Measurements from ENCODE around the gene KCNE4.

KCNE4 gene

GRCh38 chr2:223032187-223033142, 19.5 kb upstream of the KCNE4 start:
- no peak for TF ChIP-seq ZNF274 (IDR thresholded peaks at IDR 0.05; ENCODE audit: low read depth, low read length)
- H3K4me3 ChIP-seq (ENCODE audit: low read length) = no peak overlapping the region

GRCh38 chr2:223034221-223034975, 17.6 kb upstream of the KCNE4 start:
- TF ChIP-seq ZNF274 (IDR thresholded peaks at IDR 0.05; ENCODE audit: low read depth, low read length) = no peak
- no peak overlapping the region for H3K4me3 ChIP-seq (ENCODE audit: low read length)

DNA sequence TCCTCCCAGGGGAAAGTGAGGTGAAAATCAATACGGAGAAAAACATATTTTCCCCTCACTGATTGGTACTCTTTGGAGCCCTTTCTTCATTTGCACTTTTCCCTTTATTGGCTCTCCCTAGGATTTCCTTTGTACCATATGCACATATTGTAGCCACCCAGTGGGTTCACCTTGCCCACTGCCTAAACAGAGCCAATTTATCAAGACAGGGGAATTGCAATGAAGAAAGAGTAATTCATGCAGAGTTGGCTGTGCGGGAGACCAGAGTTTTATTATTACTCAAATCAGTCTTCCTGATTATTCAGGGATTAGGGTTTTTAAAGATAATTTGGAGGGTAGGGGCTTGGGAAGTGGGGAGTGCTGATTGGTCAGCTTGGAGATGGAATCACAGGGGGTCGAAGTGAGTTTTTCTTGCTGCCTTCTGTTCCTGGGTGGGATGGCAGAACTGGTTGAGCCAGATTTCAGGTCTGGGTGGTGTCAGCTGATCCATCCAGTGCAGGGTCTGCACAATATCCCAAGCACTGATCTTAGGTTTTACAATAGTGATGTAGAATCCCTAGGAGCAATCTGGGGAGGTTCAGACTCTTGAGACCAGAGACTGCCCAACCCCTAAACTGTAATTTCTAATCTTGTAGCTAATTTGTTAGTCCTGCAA, 15.1 kb upstream of the KCNE4 start:
- TF ChIP-seq ZNF274 (IDR thresholded peaks at IDR 0.05; ENCODE audit: low read depth, low read length) = no peak
- no peak overlapping the region for H3K4me3 ChIP-seq (ENCODE audit: low read length)

DNA sequence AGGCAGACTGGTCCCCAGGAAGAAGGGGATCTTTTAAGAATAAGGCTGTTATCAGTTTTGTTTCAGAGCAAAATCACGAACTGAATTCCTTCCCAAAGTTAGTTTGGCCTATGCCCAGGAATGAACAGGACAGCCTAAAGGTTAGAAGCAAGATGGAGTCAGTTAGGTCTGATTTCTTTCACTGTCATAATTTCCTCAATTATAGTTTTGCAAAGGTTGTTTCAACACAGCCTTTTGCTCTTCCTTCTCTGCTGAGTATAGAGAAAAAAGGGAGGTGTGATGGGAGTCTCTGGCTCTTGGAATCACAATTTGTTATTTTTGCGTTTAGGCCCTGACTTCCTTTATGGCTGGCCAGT, 14.6 kb upstream of the KCNE4 start:
- H3K4me3 ChIP-seq (ENCODE audit: low read length) = no peak overlapping the region
- TF ChIP-seq ZNF274 (IDR thresholded peaks at IDR 0.05; ENCODE audit: low read depth, low read length) = no peak

GRCh38 chr2:223039618-223040017, 12.4 kb upstream of the KCNE4 start:
- H3K4me3 ChIP-seq (ENCODE audit: low read length) = no peak overlapping the region
- no peak for TF ChIP-seq ZNF274 (IDR thresholded peaks at IDR 0.05; ENCODE audit: low read depth, low read length)

DNA sequence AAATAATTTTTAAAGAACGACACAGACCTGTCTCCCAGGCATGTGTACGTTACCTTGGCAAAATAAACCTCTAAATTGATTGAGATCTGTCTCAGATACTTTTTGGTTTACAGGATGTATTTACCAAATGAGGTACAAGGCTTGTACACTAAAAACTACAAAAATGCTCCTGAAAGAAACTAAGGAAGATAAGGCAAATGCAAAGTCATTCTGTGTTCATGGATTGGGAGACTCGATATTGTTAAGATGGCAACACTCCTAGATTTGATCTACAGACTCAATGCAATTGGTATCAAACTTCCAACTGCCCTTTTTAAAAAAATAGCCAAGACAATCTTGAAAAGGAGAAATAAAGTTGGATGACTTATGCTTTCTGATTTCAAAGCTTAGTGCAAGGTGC, 11.5 kb upstream of the KCNE4 start:
- H3K4me3 ChIP-seq (ENCODE audit: low read length) = no peak overlapping the region
- no peak for TF ChIP-seq ZNF274 (IDR thresholded peaks at IDR 0.05; ENCODE audit: low read depth, low read length)

DNA sequence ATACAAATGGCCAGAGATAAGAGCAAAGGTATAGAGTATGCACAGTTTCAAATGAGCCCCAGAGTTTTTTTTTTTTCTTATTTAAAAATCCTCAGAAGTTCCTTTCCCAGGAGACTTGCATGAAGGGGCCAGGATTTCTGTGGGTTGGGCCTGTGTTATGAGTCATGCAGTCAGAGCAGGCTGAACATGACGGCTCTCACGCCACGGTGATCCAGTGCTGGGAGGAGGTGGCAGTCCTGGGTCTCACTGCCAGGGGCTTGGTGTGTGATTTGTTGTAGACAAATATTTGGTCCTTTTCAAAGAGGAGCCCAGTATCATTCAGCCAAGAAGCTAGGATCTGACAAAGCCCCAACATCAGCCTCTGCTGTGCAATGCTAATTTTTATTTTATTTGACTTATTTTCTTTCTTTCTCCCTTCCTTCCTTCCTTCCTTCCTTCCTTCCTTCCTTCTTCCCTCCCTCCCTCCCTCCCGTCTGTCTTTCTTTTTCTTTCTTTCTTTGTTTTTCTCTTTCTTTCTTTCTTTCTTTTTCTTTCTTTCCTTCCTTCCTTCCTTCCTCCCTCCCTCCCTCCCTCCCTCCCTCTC, 10.4 kb upstream of the KCNE4 start:
- TF ChIP-seq ZNF274 (IDR thresholded peaks at IDR 0.05; ENCODE audit: low read depth, low read length) = no peak
- no peak overlapping the region for H3K4me3 ChIP-seq (ENCODE audit: low read length)

DNA sequence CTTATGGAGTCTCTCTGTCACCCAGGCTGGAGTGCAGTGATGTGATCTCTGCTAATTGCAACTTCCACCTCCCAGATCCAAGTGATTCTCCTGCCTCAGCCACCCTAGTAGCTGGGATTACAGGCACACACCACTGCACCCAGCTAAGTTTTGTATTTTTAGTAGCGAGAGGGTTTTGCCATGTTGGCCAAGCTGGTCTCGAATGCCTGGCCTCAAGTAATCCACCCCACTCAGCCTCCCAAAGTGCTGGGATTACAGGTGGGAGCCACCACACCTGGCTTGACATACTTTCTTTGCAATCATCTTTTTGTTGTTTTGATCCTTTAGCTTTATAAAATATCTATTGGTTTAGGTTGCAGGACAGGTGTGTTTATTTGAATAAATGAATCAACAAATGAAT, 9.7 kb upstream of the KCNE4 start:
- H3K4me3 ChIP-seq (ENCODE audit: low read length) = no peak overlapping the region
- no peak for TF ChIP-seq ZNF274 (IDR thresholded peaks at IDR 0.05; ENCODE audit: low read depth, low read length)

DNA sequence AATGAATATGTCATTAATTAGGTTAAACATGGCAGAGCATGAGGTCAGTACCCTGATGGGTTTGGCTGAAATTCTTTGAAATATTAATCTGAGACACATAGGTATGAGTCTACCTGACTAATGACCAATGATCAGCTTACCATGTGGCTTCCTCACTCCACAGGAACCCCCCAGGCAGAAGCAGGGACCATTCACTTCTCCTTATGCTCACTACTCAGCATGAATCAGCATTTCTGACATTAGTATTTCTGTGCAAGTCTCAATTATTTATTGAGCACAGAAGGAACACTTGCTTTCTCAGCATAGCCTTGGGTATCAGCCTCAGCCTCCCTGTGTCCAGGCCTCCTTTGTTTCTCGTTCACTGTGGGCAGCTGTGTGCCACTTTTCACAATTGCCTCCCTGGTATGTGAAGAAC, 9.3 kb upstream of the KCNE4 start:
- no peak for TF ChIP-seq ZNF274 (IDR thresholded peaks at IDR 0.05; ENCODE audit: low read depth, low read length)
- H3K4me3 ChIP-seq (ENCODE audit: low read length) = no peak overlapping the region

- no peak overlapping the region for H3K4me3 ChIP-seq (ENCODE audit: low read length)
- no peak for TF ChIP-seq ZNF274 (IDR thresholded peaks at IDR 0.05; ENCODE audit: low read depth, low read length)
These were observed 8.6 kb upstream of the KCNE4 start for GRCh38 chr2:223043164-223043941.

GRCh38 chr2:223044092-223044836, 7.7 kb upstream of the KCNE4 start:
- no peak for TF ChIP-seq ZNF274 (IDR thresholded peaks at IDR 0.05; ENCODE audit: low read depth, low read length)

GRCh38 chr2:223044916-223045700, 6.9 kb upstream of the KCNE4 start:
- no peak for TF ChIP-seq ZNF274 (IDR thresholded peaks at IDR 0.05; ENCODE audit: low read depth, low read length)
- no peak overlapping the region for H3K4me3 ChIP-seq (ENCODE audit: low read length)

More at GRCh38 chr2:223044092-223044836, 7.7 kb upstream of the KCNE4 start:
- no peak overlapping the region for H3K4me3 ChIP-seq (ENCODE audit: low read length)

Data from GM08714 (cell line).